ENCODE data around the gene ITGA1. TPM values are rescaled to one million over a fixed set of nuclear protein-coding genes. Genes with fewer than 3 reads are reported as not detected.
"Not testable (repeated sequence)": the region's sequence is repeated elsewhere in the genome, so short reads cannot be mapped to it uniquely, and the experiment has no call there.

The ITGA1 gene
- polyA plus RNA-seq, 1 donor from 2014 or later, result not detected

GRCh38 chr5:52818807-52819206 is 31.1 kb downstream of the ITGA1 start:
- H3K36me3 Mint-ChIP-seq, H3K27ac Mint-ChIP-seq, H3K4me3 Mint-ChIP-seq, H3K4me1 Mint-ChIP-seq, H3K9me3 Mint-ChIP-seq, H3K27me3 Mint-ChIP-seq: not testable (repeated sequence)

- Mint-ChIP-seq H3K27ac (no peak overlapping the region), H3K9me3 (no peaks in the 10 kb centered on the region), H3K36me3 (no peaks in the 10 kb centered on the region), H3K4me1 (no peaks in the 10 kb centered on the region), H3K27me3 (no peaks in the 10 kb centered on the region), H3K4me3 (no peak overlapping the region)
These were observed 34.2 kb downstream of the ITGA1 start for GRCh38 chr5:52821901-52822300.

GRCh38 chr5:52822437-52822836 is 34.7 kb downstream of the ITGA1 start:
- Mint-ChIP-seq H3K4me3 (no peak overlapping the region), H3K4me1 (no peaks in the 10 kb centered on the region), H3K9me3 (peaks cover 0 to 5% (median 1%) of the 10 kb centered on the region in 3 donors), H3K27ac (no peak overlapping the region), H3K27me3 (no peaks in the 10 kb centered on the region), H3K36me3 (no peaks in the 10 kb centered on the region)

DNA sequence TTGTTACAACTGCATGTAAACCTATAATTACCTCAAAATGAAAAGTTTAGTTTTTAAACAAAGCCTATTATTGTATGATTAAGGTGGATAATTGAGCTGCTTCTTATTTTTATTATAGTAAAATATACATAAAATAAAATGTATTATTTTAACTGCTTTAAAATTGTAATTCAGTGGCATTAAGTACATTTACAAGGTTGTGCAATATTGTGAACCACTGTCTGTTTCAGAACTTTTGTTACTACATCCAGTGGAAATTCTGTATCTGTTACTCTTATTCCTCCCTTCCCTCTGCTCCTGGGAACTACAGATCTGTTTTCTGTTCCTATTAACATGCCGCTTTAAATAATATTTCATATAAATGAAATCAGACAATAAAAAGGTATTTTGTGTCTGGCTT is 37.1 kb downstream of the ITGA1 start:
- Mint-ChIP-seq H3K27ac (no peak overlapping the region), H3K36me3 (no peaks in the 10 kb centered on the region), H3K4me3 (no peak overlapping the region), H3K4me1 (no peaks in the 10 kb centered on the region), H3K9me3 (peaks cover 0 to 13% (median 1%) of the 10 kb centered on the region in 3 donors), H3K27me3 (peaks cover 1% of the 10 kb centered on the region)

DNA sequence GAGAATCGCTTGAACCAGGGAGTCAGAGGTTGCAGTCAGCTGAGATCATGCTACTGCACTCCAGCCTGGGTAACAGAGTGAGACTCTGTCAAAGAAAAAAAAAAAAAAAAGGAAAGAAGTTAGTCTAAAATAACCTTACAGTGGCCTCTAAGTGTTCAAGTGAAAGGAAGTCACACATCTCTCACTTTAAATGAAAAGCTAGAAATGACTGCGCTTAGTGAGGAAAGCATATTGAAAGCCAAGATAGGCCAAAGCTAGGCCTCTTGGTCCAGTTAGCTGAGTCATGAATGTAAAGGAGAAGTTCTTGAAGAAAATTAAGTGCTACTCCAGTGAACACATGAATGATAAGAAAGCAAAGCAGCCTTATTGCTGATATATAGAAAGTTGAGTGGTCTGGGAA is 38.1 kb downstream of the ITGA1 start:
- H3K4me1 Mint-ChIP-seq, result no peaks in the 10 kb centered on the region
- H3K4me3 Mint-ChIP-seq, result no peak overlapping the region
- H3K9me3 Mint-ChIP-seq, result peaks cover 0 to 13% (median 1%) of the 10 kb centered on the region in 3 donors
- no peak overlapping the region for H3K27ac Mint-ChIP-seq
- H3K36me3 Mint-ChIP-seq, result no peaks in the 10 kb centered on the region
- H3K27me3 Mint-ChIP-seq, result peaks cover 1% of the 10 kb centered on the region

DNA sequence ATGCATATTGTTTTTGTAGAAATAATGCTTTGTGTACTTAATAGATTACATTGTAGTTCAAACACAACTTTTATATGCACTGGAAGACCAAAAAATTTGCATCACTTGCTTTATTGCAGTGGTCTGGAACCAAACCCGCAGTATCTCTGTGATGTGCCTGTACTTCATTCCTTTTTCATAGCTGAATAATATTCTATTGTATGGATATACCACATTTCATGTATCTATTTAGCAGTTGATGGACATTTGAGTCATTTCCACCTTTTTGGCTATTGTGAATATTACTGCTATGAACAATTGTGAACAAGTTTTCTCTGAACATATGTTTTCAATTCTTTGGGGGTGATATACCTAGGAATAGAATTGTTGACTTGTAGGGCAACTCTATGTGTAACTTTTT is 40.1 kb downstream of the ITGA1 start:
- peaks cover 0 to 13% (median 1%) of the 10 kb centered on the region in 3 donors for H3K9me3 Mint-ChIP-seq
- H3K4me3 Mint-ChIP-seq, result no peak overlapping the region
- H3K36me3 Mint-ChIP-seq, result no peaks in the 10 kb centered on the region
- H3K27me3 Mint-ChIP-seq, result peaks cover 4% of the 10 kb centered on the region
- no peak overlapping the region for H3K27ac Mint-ChIP-seq
- H3K4me1 Mint-ChIP-seq, result no peaks in the 10 kb centered on the region

DNA sequence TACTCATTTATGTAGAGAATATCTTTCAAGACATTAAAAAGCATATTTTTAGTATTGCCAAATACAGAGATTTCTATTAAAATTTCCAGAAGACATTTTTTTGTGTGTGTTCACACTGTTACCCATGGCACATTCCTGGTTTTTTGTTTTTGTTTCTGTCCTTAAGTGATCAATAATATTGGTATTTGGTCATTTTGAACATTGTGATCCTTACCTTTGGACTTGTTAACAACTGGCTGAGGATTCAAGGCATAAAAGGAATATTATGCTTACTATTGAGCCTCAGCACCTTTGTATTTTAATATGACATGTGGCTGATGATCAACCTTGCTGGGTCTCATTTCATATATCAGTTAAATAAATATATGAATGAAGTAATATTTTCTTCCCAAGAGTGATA is 41.9 kb downstream of the ITGA1 start:
- peaks cover 0 to 13% (median 1%) of the 10 kb centered on the region in 3 donors for H3K9me3 Mint-ChIP-seq
- H3K4me1 Mint-ChIP-seq, result no peaks in the 10 kb centered on the region
- H3K36me3 Mint-ChIP-seq, result no peaks in the 10 kb centered on the region
- no peak overlapping the region for H3K27ac Mint-ChIP-seq
- H3K27me3 Mint-ChIP-seq, result peaks cover 7% of the 10 kb centered on the region
- H3K4me3 Mint-ChIP-seq, result no peak overlapping the region

- Mint-ChIP-seq H3K27me3 (peaks cover 7% of the 10 kb centered on the region), H3K36me3 (no peaks in the 10 kb centered on the region), H3K9me3 (peaks cover 0 to 13% (median 1%) of the 10 kb centered on the region in 3 donors), H3K4me1 (no peaks in the 10 kb centered on the region), H3K4me3 (no peak overlapping the region), H3K27ac (no peak overlapping the region)
These were observed 42.9 kb downstream of the ITGA1 start for GRCh38 chr5:52830650-52831049.

DNA sequence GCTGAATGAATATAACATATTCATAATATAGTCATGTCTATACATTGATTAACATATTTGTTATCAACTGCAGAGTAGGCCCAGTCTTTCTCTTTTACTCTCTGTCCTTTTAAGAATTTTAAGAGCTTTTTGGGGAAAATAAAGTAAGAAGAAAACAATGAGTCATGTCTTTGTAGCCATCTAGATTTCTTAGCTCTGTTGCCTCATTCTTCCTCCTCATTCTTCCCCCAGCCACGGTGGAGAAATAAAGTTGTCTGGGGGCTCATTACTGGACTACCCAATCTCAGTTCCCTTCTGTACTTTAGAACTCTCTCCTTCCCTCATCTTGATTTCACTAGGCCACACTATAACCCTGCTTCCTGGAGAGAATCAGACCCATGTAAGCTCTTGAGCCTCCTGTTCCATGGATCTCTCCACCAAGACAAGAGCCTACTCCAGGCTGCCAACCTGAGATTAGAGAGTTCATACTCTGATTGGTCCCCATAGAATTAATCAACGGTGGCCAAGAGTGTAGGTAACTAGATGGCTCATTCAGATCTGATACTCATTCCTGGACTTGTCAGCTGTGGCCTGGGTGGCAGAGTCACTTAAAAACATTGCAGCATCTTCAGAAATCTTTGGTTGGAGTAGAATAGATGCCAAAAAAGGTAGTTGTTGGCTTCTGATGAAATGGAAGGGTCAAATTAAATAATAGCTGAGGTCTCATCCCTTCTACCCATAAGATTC is 44.2 kb downstream of the ITGA1 start:
- Mint-ChIP-seq H3K9me3 (peaks cover 0 to 13% (median 1%) of the 10 kb centered on the region in 3 donors), H3K27ac (no peak overlapping the region), H3K27me3 (peaks cover 7% of the 10 kb centered on the region), H3K4me1 (no peaks in the 10 kb centered on the region), H3K4me3 (no peak overlapping the region), H3K36me3 (no peaks in the 10 kb centered on the region)

DNA sequence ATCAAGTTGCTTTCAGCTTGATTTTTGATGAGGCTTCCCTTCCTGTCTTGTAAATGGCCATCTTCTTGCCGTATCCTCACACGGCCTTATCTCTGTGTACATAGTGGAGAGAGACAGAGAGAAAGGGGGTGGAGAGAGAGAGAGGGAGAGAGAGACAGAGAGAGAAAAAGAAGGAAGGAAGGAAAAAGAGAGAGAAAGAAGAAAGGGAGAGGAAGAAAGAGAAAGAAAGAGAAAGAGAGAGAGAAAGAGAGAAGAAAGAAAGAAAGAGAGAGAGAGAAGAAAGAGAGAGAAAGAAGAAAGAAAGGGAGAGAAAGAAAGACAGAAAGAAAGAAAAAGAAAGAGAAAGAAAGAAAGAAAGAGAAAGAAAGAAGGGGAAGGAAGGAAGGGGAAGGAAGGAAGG is 46.6 kb downstream of the ITGA1 start:
- Mint-ChIP-seq H3K27ac (no peak overlapping the region), H3K9me3 (peaks cover 0 to 1% (median 0%) of the 10 kb centered on the region in 3 donors), H3K36me3 (no peaks in the 10 kb centered on the region), H3K27me3 (peaks cover 5% of the 10 kb centered on the region), H3K4me1 (no peaks in the 10 kb centered on the region), H3K4me3 (no peak overlapping the region)

DNA sequence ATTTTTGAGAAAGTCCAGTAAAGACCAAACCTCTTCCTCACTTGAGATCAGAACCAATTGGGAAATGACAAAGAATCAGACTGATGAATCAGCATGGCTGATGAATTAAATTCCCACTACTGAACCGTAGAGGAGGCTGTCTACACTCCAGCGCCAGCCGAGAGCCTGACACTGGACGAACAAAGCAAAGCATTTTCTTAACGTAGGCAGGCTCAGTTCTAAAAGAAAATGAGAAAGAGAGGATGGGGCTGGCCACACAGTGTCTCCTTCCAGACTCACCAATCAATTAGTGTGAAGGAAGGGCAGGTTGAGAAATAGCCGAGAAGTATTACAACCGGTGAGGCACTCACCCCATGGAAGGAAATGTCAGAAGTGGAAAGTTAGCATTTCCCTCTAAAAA is 49.4 kb downstream of the ITGA1 start:
- peaks cover 0 to 1% (median 0%) of the 10 kb centered on the region in 3 donors for H3K9me3 Mint-ChIP-seq
- H3K4me3 Mint-ChIP-seq, result no peak overlapping the region
- no peaks in the 10 kb centered on the region for H3K4me1 Mint-ChIP-seq
- no peaks in the 10 kb centered on the region for H3K36me3 Mint-ChIP-seq
- no peak overlapping the region for H3K27ac Mint-ChIP-seq
- H3K27me3 Mint-ChIP-seq, result peaks cover 3% of the 10 kb centered on the region

- Mint-ChIP-seq H3K27ac (no peak overlapping the region), H3K27me3 (peaks cover 3% of the 10 kb centered on the region), H3K9me3 (peaks cover 0 to 1% (median 0%) of the 10 kb centered on the region in 3 donors), H3K4me1 (no peaks in the 10 kb centered on the region), H3K36me3 (no peaks in the 10 kb centered on the region), H3K4me3 (no peak overlapping the region)
These were observed 49.9 kb downstream of the ITGA1 start for GRCh38 chr5:52837591-52838001.

DNA sequence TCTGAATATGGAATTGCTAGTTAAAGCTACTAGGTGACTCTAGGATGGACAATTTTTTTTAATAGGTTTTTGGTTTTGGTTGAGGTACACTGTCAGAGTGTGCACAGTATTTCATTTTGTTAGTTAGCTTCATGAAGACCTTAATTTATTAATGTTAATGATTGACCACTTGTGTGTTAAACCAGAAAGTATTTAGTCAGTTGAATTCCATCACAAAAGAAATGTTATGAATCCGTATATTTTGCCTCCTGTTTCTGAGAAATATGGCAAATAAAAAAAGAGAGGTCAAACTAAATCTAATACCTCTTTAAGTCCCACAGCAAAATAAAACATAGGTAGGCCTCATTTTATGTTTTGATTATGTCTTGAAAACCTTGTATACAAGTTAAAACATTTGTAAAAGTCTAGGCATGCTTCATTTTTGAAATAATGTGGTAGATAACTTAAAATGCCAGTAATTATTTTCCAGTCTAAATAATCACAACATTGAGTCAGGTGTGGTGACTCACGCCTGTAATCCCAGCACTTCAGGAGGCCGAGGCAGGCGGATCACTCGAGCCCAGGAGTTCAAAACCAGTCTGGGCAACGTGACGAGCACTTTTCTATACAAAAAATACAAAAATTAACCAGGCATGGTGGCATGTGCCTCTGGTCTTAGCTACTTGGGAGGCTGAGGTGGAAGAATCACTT is 50.8 kb downstream of the ITGA1 start:
- H3K9me3 Mint-ChIP-seq, result peaks cover 0 to 1% (median 0%) of the 10 kb centered on the region in 3 donors
- no peak overlapping the region for H3K27ac Mint-ChIP-seq
- H3K36me3 Mint-ChIP-seq, result no peaks in the 10 kb centered on the region
- H3K4me3 Mint-ChIP-seq, result no peak overlapping the region
- peaks cover 3% of the 10 kb centered on the region for H3K27me3 Mint-ChIP-seq
- H3K4me1 Mint-ChIP-seq, result no peaks in the 10 kb centered on the region

GRCh38 chr5:52839285-52839684 is 51.6 kb downstream of the ITGA1 start:
- Mint-ChIP-seq H3K4me3 (no peak overlapping the region), H3K27ac (no peak overlapping the region), H3K36me3 (no peaks in the 10 kb centered on the region), H3K27me3 (peaks cover 2% of the 10 kb centered on the region), H3K9me3 (peaks cover 0 to 1% (median 0%) of the 10 kb centered on the region in 3 donors), H3K4me1 (no peaks in the 10 kb centered on the region)

DNA sequence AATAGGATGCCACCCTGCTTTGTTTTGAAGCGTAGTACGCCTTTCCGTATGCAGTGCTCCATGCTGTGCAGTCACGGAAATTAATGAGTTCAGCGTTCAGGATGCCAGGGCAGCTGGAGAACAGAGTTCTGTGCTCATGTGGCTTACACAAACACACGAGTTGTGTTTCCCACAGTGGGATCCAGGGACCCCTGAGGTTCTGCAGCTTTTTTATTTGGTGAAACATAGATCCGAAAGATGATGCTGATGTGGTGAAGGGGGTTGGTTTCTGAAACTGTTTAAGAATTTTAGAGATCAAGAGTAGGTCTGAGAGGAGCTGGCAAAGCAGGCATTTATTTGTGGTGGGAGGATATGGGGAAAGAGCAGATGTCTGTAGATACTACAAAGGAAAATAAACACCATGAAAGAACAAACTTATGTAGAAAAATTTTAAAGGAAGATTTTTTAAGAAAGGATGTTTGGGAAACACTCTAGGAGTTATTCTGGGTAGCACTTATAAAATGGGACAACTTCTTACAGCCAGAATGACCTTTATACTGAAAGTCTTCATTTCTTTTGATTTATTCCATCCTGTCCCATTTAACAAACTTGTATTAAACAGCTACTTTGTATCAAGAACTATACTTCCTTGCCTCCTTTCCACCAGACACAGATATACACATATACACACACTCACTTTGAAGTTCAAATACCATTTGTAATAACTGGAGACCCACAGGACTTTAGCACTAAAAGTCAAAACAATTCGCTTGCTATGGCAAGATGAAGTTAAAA is 52.7 kb downstream of the ITGA1 start:
- peaks cover 0 to 1% (median 0%) of the 10 kb centered on the region in 3 donors for H3K9me3 Mint-ChIP-seq
- H3K27ac Mint-ChIP-seq, result no peak overlapping the region
- no peak overlapping the region for H3K4me3 Mint-ChIP-seq
- no peaks in the 10 kb centered on the region for H3K4me1 Mint-ChIP-seq
- H3K36me3 Mint-ChIP-seq, result no peaks in the 10 kb centered on the region
- H3K27me3 Mint-ChIP-seq, result no peaks in the 10 kb centered on the region

All from IgD-negative memory B cell (primary cell).